ENCODE data around the gene PSTPIP1. TPM values are rescaled to one million over a fixed set of nuclear protein-coding genes. Genes with fewer than 3 reads are reported as not detected.

Gene PSTPIP1
- total RNA-seq, 1 experiment from 2014 or later, result 1.5 TPM

GRCh38 chr15:76961268-76962011 is 33.5 kb upstream of the PSTPIP1 start:
- H3K4me3 Mint-ChIP-seq, result no peak overlapping the region
- H3K4me1 Mint-ChIP-seq, result peaks cover 13% of the 10 kb centered on the region
- TF ChIP-seq FOXP1 (CRISPR knock-in tag; IDR thresholded peaks at IDR 0.05; ENCODE audit: borderline replicate concordance), result no peak
- TF ChIP-seq ATF2 (CRISPR knock-in tag; IDR thresholded peaks at IDR 0.05; ENCODE audit: borderline replicate concordance, low read depth), result no peak
- no peak for TF ChIP-seq ZNF416 (CRISPR knock-in tag; IDR thresholded peaks at IDR 0.05)
- no peak for TF ChIP-seq NR2C2 (CRISPR knock-in tag; IDR thresholded peaks at IDR 0.05)
- TF ChIP-seq CBFB (CRISPR knock-in tag; IDR thresholded peaks at IDR 0.05; ENCODE audit: low read depth), result no peak
- no peak for TF ChIP-seq ATF1 (CRISPR knock-in tag; IDR thresholded peaks at IDR 0.05)
- no peak for TF ChIP-seq ETV6 (CRISPR knock-in tag; IDR thresholded peaks at IDR 0.05)
- no peak for TF ChIP-seq KAT7 (CRISPR knock-in tag; IDR thresholded peaks at IDR 0.05; ENCODE audit: borderline replicate concordance)
- TF ChIP-seq, protein P1, sequence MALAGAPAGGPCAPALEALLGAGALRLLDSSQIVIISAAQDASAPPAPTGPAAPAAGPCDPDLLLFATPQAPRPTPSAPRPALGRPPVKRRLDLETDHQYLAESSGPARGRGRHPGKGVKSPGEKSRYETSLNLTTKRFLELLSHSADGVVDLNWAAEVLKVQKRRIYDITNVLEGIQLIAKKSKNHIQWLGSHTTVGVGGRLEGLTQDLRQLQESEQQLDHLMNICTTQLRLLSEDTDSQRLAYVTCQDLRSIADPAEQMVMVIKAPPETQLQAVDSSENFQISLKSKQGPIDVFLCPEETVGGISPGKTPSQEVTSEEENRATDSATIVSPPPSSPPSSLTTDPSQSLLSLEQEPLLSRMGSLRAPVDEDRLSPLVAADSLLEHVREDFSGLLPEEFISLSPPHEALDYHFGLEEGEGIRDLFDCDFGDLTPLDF (CRISPR knock-in tag; IDR thresholded peaks at IDR 0.05), result no peak
- no peak for TF ChIP-seq TEAD1 (CRISPR knock-in tag; IDR thresholded peaks at IDR 0.05)
- TF ChIP-seq, protein P2, sequence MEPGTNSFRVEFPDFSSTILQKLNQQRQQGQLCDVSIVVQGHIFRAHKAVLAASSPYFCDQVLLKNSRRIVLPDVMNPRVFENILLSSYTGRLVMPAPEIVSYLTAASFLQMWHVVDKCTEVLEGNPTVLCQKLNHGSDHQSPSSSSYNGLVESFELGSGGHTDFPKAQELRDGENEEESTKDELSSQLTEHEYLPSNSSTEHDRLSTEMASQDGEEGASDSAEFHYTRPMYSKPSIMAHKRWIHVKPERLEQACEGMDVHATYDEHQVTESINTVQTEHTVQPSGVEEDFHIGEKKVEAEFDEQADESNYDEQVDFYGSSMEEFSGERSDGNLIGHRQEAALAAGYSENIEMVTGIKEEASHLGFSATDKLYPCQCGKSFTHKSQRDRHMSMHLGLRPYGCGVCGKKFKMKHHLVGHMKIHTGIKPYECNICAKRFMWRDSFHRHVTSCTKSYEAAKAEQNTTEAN (CRISPR knock-in tag; IDR thresholded peaks at IDR 0.05), result no peak
- TF ChIP-seq ATF6 (CRISPR knock-in tag; IDR thresholded peaks at IDR 0.05), result no peak
- no peak for TF ChIP-seq ZNF396 (CRISPR knock-in tag; IDR thresholded peaks at IDR 0.05; ENCODE audit: borderline replicate concordance)
- TF ChIP-seq JAZF1 (CRISPR knock-in tag; IDR thresholded peaks at IDR 0.05), result no peak
- TF ChIP-seq, protein P3, sequence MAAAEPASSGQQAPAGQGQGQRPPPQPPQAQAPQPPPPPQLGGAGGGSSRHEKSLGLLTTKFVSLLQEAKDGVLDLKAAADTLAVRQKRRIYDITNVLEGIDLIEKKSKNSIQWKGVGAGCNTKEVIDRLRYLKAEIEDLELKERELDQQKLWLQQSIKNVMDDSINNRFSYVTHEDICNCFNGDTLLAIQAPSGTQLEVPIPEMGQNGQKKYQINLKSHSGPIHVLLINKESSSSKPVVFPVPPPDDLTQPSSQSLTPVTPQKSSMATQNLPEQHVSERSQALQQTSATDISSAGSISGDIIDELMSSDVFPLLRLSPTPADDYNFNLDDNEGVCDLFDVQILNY (CRISPR knock-in tag; IDR thresholded peaks at IDR 0.05), result no peak
- no peak for TF ChIP-seq RELA (CRISPR knock-in tag; IDR thresholded peaks at IDR 0.05; ENCODE audit: borderline replicate concordance)
- TF ChIP-seq EMX1 (CRISPR knock-in tag; IDR thresholded peaks at IDR 0.05), result no peak
- TF ChIP-seq CREM (CRISPR knock-in tag; IDR thresholded peaks at IDR 0.05), result no peak
- no peaks in the 10 kb centered on the region for H3K27me3 Mint-ChIP-seq (ENCODE audit: low read depth)
- H3K27ac Mint-ChIP-seq, result no peak overlapping the region
- H3K36me3 Mint-ChIP-seq, result no peaks in the 10 kb centered on the region
- no peak for ATAC-seq
- ChIA-PET CTCF (interaction anchor here (0.8 to 3.6 kb wide), 7 partner anchors 8 to 821 kb away, joined by 3 to 12 read pairs (median 4); no protein-coding TSS in a partner anchor), POLR2A (no interaction called here)
- no peaks in the 10 kb centered on the region for H3K9me3 Mint-ChIP-seq
- no peak for DNase-seq (ENCODE audit: low spot score)

Measured in WTC11 (cell line).